Fibroblast of skin of left biceps (primary cell): ENCODE results near the gene RBKS.
"Not testable (repeated sequence)": the region's sequence is repeated elsewhere in the genome, so short reads cannot be mapped to it uniquely, and the experiment has no call there.

Experiments used
- DNase-seq, 2 experiments: peaks; one replicate each; pipeline ENCODE4 v3.0.0-alpha.2; 2013; ENCODE audit warnings: low read depth in 2 of 2

Gene RBKS

GRCh38 chr2:27762951-27763906 is 127.0 kb downstream of the RBKS start:
- DNase-seq: peak in 1 of 2 experiments; percentile 29

- DNase-seq: no peak
Measured at GRCh38 chr2:27756544-27757498, 133.4 kb downstream of the RBKS start.

- DNase-seq: no peak
Measured at GRCh38 chr2:27756091-27756490, 134.1 kb downstream of the RBKS start.

GRCh38 chr2:27754831-27755230 is 135.4 kb downstream of the RBKS start:
- no peak for DNase-seq

- no peak for DNase-seq
Measured at GRCh38 chr2:27754138-27754588, 136.0 kb downstream of the RBKS start.

GRCh38 chr2:27752551-27753237 is 137.5 kb downstream of the RBKS start:
- DNase-seq: no peak

- no peak for DNase-seq
Measured at GRCh38 chr2:27751377-27751776, 138.8 kb downstream of the RBKS start.

GRCh38 chr2:27748803-27749554 is 141.2 kb downstream of the RBKS start:
- DNase-seq: not testable (repeated sequence)

- no peak for DNase-seq
Measured at GRCh38 chr2:27747827-27748352, 142.3 kb downstream of the RBKS start.

- no peak for DNase-seq
Measured at GRCh38 chr2:27746325-27746724, 143.9 kb downstream of the RBKS start.

- not testable (repeated sequence) for DNase-seq
Measured at GRCh38 chr2:27745494-27745893, 144.7 kb downstream of the RBKS start.

GRCh38 chr2:27742571-27742970 is 147.6 kb downstream of the RBKS start:
- no peak for DNase-seq

- DNase-seq: no peak
Measured at GRCh38 chr2:27741673-27742072, 148.5 kb downstream of the RBKS start.

GRCh38 chr2:27739058-27739373 is 151.2 kb downstream of the RBKS start:
- no peak for DNase-seq

- DNase-seq: no peak
Measured at GRCh38 chr2:27738349-27739057, 151.7 kb downstream of the RBKS start.

- DNase-seq: no peak
Measured at GRCh38 chr2:27737676-27738348, 152.4 kb downstream of the RBKS start.

- no peak for DNase-seq
Measured at GRCh38 chr2:27736890-27737204, 153.3 kb downstream of the RBKS start.

- no peak for DNase-seq
Measured at GRCh38 chr2:27736031-27736889, 153.9 kb downstream of the RBKS start.
